Smooth muscle cell of the umbilical artery (primary cell): ENCODE results near the gene PODNL1. TPM values are rescaled to one million over a fixed set of nuclear protein-coding genes. Genes with fewer than 3 reads are reported as not detected.

Experiments used
- total RNA-seq: library from RNA; depleted of rRNA; stranded (reverse); fragments of >200 nt; gene quantifications from 2 replicates; pipeline ENCODE4 v1.2.3, GENCODE V29; 2014

The PODNL1 gene, protein sequence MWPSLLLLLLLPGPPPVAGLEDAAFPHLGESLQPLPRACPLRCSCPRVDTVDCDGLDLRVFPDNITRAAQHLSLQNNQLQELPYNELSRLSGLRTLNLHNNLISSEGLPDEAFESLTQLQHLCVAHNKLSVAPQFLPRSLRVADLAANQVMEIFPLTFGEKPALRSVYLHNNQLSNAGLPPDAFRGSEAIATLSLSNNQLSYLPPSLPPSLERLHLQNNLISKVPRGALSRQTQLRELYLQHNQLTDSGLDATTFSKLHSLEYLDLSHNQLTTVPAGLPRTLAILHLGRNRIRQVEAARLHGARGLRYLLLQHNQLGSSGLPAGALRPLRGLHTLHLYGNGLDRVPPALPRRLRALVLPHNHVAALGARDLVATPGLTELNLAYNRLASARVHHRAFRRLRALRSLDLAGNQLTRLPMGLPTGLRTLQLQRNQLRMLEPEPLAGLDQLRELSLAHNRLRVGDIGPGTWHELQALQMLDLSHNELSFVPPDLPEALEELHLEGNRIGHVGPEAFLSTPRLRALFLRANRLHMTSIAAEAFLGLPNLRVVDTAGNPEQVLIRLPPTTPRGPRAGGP
- 3.9 and 4.8 TPM in 2 replicates for total RNA-seq

DNA sequence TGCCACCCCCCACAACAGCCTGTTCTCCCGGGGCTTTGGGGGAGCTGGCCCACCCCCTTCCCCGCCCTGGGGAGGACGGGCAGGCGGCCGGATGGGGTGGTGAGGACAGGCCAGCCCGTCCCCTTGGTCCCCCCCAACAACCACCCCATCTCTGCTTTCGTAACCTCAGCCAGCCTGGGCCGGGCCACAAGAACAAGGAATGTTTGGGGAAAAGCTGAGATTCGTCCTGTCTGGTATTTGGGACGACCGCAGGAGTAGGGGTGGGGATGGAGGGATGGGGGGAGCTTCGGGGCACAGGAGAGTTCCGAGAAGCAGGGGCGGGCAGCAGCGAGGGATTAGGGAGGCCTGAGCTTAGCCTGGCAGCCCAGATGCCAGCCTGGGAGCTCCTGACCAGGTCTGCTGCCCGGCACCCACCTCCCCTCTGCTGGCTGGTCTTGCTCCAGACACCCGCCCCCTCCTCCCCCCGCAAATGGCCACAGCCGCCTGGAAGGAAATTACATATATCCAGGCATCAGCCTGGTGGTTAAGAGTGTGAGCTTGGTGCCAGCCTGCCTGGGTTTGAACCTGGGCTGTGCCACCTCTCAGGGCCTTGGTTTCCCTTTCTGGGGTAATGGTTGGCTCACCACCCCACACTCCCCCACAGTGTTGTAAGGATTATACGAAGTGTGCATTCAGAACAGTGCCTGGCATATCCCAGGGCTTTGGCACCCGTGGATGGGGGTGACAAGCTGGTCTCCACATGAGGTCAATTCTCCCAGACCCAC, at the start of gene PODNL1:
Gene PODNL1 (minus strand): TSS at position 117 of the 764 bp plus-strand sequence. CDS start 236 bp downstream, outside the sequence.

DNA sequence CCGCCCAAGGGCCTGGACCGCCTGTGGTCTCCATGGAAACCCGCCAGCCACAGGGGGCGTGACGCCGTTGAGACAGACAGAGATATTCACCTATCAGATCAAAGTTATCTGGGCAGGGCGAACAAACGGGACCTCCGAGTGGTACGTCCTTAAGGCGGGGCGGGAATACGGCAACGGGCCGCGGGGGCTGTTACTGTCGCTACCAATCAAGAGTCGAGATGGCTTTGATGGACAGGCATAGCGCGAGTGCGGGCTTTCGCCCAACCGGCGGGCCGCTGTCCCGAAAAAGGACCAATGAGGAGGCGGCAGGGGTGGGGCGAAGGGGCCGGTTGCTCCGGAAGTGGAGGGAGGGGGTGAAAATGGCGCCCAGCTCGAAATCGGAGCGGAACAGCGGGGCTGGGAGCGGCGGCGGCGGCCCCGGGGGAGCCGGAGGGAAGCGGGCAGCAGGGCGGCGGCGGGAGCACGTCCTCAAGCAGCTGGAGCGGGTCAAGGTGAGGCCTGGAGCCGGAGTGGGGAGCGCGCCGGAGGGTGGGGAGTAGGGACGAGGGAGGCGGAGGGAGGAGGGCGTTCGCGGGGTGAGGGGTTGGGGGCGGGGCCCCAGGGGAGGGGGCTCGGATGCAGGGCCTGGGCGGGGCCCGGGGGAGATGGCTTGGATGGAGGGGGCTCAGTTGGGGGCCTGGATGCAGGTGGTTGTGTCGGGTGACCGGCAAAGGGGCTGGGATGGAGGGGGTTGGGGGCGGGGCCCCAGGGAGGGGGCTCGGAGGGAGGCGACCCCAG, 14.1 kb upstream of the PODNL1 start, which contains the start of gene DCAF15:
Gene DCAF15 (plus strand): TSS at position 356 of the 777 bp plus-strand sequence. CDS start 4 bp downstream, at position 360.

DNA sequence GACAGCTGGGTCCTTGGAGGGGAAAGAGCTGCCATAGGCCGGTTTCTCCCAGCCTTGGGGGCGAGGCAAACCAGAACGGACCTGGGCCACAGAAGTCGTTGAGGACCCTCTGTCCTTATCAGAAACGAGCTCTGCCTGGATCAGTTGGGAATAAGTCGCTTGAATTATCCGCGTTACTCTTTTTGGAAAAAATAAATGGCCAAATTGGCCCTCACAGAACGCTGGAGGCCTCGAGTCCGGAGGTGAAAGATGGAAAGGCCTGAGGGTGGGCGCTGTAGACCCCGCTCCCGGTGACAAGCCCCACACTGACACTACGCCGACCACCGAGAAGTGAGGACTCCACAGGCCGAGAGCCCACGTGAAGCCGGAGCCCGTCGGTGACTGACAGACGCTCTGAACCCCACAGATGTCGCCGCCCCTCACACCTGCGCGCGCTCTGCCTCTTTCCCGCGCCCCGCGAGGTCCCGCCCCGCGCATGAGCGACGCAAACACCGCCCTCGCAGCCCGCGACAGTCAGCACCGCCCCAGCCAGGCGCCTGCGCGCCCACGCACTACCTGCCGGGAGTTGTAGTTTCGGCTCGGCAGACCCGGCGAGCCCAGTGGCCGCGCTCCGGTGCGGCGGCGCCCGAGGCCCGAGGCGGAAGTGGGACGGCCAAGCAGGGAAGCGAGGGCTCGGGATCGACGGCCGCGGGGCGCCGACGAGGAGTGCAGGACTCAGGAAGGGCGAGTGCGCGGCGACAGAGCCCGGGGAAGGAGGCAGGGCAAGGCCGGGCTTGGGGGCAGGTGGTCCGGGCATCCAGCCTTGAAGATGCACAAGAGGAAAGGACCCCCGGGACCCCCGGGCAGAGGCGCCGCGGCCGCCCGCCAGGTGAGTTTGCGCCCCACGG, 32.3 kb downstream of the PODNL1 start, which contains the start of the genes BRME1 and CC2D1A:
Gene BRME1 (minus strand): TSS at position 484 of the 887 bp plus-strand sequence. CDS start 1,225 bp downstream, outside the sequence.
Gene CC2D1A (plus strand): TSS at position 568 of the 887 bp plus-strand sequence. CDS start 241 bp downstream, at position 809.

Other genes starting within 250 kb of the PODNL1 start
- 25.8 and 52.6 TPM in 2 replicates for gene MRI1, start 173.9 kb downstream of the PODNL1 start, total RNA-seq
- gene C19orf53, start 164.0 kb downstream of the PODNL1 start, total RNA-seq = 50.7 and 86.4 TPM in 2 replicates
- 16.6 and 22.8 TPM in 2 replicates for gene ZSWIM4, start 143.0 kb downstream of the PODNL1 start, total RNA-seq
- 0.74 TPM in 1 of 2 replicates, not detected in the other for gene NANOS3, start 61.3 kb downstream of the PODNL1 start, total RNA-seq
- under 0.01 and 0.37 TPM in 2 replicates for gene BRME1, start 32.3 kb downstream of the PODNL1 start, total RNA-seq
- gene CC2D1A, start 32.2 kb downstream of the PODNL1 start, total RNA-seq = 8.3 and 14.3 TPM in 2 replicates
- 4.5 and 11.4 TPM in 2 replicates for gene DCAF15, start 14.1 kb upstream of the PODNL1 start, total RNA-seq
- 2.7 and 7.1 TPM in 2 replicates for gene RFX1, start 67.9 kb upstream of the PODNL1 start, total RNA-seq
- not detected in 2 replicates for gene RLN3, start 89.7 kb upstream of the PODNL1 start, total RNA-seq
- gene IL27RA, start 93.3 kb upstream of the PODNL1 start, total RNA-seq = 4.5 and 14.1 TPM in 2 replicates
- 0.30 and 0.92 TPM in 2 replicates for gene PALM3, start 123.7 kb upstream of the PODNL1 start, total RNA-seq
- 0.78 and 1.2 TPM in 2 replicates for gene MISP3, start 134.4 kb upstream of the PODNL1 start, total RNA-seq
- not detected in 2 replicates for gene C19orf67, start 147.4 kb upstream of the PODNL1 start, total RNA-seq
- 16.3 and 29.7 TPM in 2 replicates for gene SAMD1, start 152.3 kb upstream of the PODNL1 start, total RNA-seq
- 54.9 and 77.4 TPM in 2 replicates for gene PRKACA, start 179.3 kb upstream of the PODNL1 start, total RNA-seq
- 0.89 and 4.8 TPM in 2 replicates for gene ASF1B, start 198.2 kb upstream of the PODNL1 start, total RNA-seq